ENCODE measurements around the gene ZNF444. TPM values are rescaled to one million over a fixed set of nuclear protein-coding genes. Genes with fewer than 3 reads are reported as not detected.

ZNF444 gene
- total and polyA plus RNA-seq, 2 of the 4 experiments (the other 2 are of a cell fraction), result 2.5 to 20.3 TPM

GRCh38 chr19:56145698-56146097, 4.6 kb downstream of the ZNF444 start:
- Histone ChIP-seq H2BK15ac (ENCODE audit: low read depth, low read length) (no peak overlapping the region), H2BK5ac (ENCODE audit: low read depth, low read length, poor library complexity, severe bottlenecking) (no peak overlapping the region), H4K20me1 (ENCODE audit: insufficient read depth, low read length) (peaks cover 10% of the 10 kb centered on the region), H4K8ac (ENCODE audit: low read depth in 2 of 2, low read length in 2 of 2) (no peak overlapping the region), H3K9me3 (ENCODE audit: control insufficient read depth, insufficient read depth, low read length) (no peaks in the 10 kb centered on the region), H3K4me3 (ENCODE audit: insufficient read depth, low read depth, low read length) (no peak overlapping the region), H3K27ac (ENCODE audit: insufficient read depth, low read length) (no peak overlapping the region), H3K9ac (ENCODE audit: low read depth, low read length) (no peak overlapping the region), H4K5ac (ENCODE audit: low read depth, low read length) (no peak overlapping the region), H2AK5ac (ENCODE audit: low read depth, low read length) (no peak overlapping the region), H2BK120ac (ENCODE audit: low read depth, low read length) (no peak overlapping the region), H3K36me3 (ENCODE audit: control insufficient read depth, insufficient read depth, low read length) (peaks cover 32% of the 10 kb centered on the region), H3K4me1 (ENCODE audit: control insufficient read depth, insufficient read depth, low read length) (no peaks in the 10 kb centered on the region; the same call in 1 of the 2 replicates), H2AFZ (replicated peaks; ENCODE audit: low read length, poor library complexity) (no peak overlapping the region), H3K4me2 (ENCODE audit: low read depth, low read length) (no peak overlapping the region), H3K23ac (ENCODE audit: low read depth, low read length) (no peak overlapping the region), H2BK20ac (ENCODE audit: low read depth, low read length) (no peak overlapping the region), H3K79me1 (ENCODE audit: low read depth in 1 of 2, low read length in 2 of 2) (peaks cover 30 to 51% of the 10 kb centered on the region in 2 experiments), H3K9me1 (ENCODE audit: insufficient read depth, low read length) (peaks cover 21% of the 10 kb centered on the region; the same call in 1 of the 2 replicates), H4K91ac (ENCODE audit: insufficient read depth, low read depth, low read length) (no peak overlapping the region), H3K56ac (ENCODE audit: extremely low read depth, insufficient read depth, low read length) (no peak overlapping the region), H3K4ac (ENCODE audit: low read depth, low read length) (no peak overlapping the region), H3K14ac (replicated peaks; ENCODE audit: low read depth, low read length) (no peak overlapping the region), H2AK9ac (replicated peaks; ENCODE audit: low read depth, low read length, poor library complexity) (no peak overlapping the region), H3K27me3 (ENCODE audit: control insufficient read depth, insufficient read depth, low read length) (no peaks in the 10 kb centered on the region), H3K18ac (ENCODE audit: low read depth, low read length) (no peak overlapping the region)
- BruUV-seq (replicated peaks), result no TSS peak
- 96% methylated on average over 3 of the region's 10 CpGs; no CpG with 5 or more reads in 1 of the 2 experiments for WGBS, 2 experiments (ENCODE audit: extremely low coverage in 2 of 2, insufficient read length in 1 of 2)
- intact Hi-C loops (cut with micrococcal nuclease), result no loop called here
- DNase-seq (no peak), ATAC-seq (ENCODE audit: low read depth) (no peak)
- TF ChIP-seq NFE2L2 (IDR thresholded peaks at IDR 0.05; ENCODE audit: low read depth, low read length), result no peak
- TF ChIP-seq FOS (IDR thresholded peaks at IDR 0.05; ENCODE audit: low read depth, low read length), result no peak
- no peak for TF ChIP-seq ELK1 (IDR thresholded peaks at IDR 0.05; ENCODE audit: borderline replicate concordance, low read depth, low read length)
- ChIA-PET CTCF (interaction anchor here (0.6 kb wide), 3 partner anchors 70 to 434 kb away, joined by 4 to 5 read pairs (median 5); no protein-coding TSS in a partner anchor), POLR2A (ENCODE audit: unreplicated experiment) (no interaction called here)
- in situ Hi-C loops (cut with MboI; ENCODE audit: low sequenced_read_pairs), result loop anchor here (25.0 kb wide), 2 partner anchors 458 to 1683 kb away; partner anchors contain the start of genes CDC42EP5, EPN1 and LENG9
- dilution Hi-C loops (cut with HindIII; ENCODE audit: low sequenced_read_pairs, unreplicated experiment), result no loop called here
